Fibroblast of villous mesenchyme (primary cell): ENCODE data around the gene MIA3. TPM values are rescaled to one million over a fixed set of nuclear protein-coding genes. Genes with fewer than 3 reads are reported as not detected.

Source experiments
- DNase-seq: peaks from one replicate; pipeline ENCODE4 v3.0.0-alpha.2; 2010; ENCODE audit warnings: low read depth
- H3K4me3 ChIP-seq: 2 replicates; pipeline ENCODE4 v1.5.1; 2011; ENCODE audit warnings: low read depth, mild to moderate bottlenecking, low read length
- CTCF ChIP-seq: IDR thresholded peaks from 2 replicates; pipeline ENCODE4 v1.5.1; 2012; ENCODE audit warnings: low read depth, mild to moderate bottlenecking, low read length; ENCODE audit not compliant: insufficient read depth
- total RNA-seq: library from RNA; depleted of rRNA; stranded (reverse); fragments of >200 nt; gene quantifications from 2 replicates; pipeline ENCODE4 v1.2.3, GENCODE V29; 2012

The MIA3 gene
- total RNA-seq, 1 donor, result 54.0 TPM

GRCh38 chr1:222631611-222632208 lies 13.8 kb downstream of the MIA3 start:
- no peak for TF ChIP-seq CTCF
- peak; percentile 21 for DNase-seq
- H3K4me3 ChIP-seq, result no peak overlapping the region

GRCh38 chr1:222632749-222633148 lies 14.9 kb downstream of the MIA3 start:
- no peak for TF ChIP-seq CTCF
- no peak overlapping the region for H3K4me3 ChIP-seq
- no peak for DNase-seq

GRCh38 chr1:222634180-222635013 lies 16.5 kb downstream of the MIA3 start:
- DNase-seq, result peak; percentile 94
- TF ChIP-seq CTCF, result peak; percentile 84
- no peak overlapping the region for H3K4me3 ChIP-seq

GRCh38 chr1:222641269-222641948 lies 23.5 kb downstream of the MIA3 start:
- no peak for DNase-seq

GRCh38 chr1:222642468-222642867 lies 24.6 kb downstream of the MIA3 start:
- no peak for TF ChIP-seq CTCF
- DNase-seq, result no peak
- H3K4me3 ChIP-seq, result no peak overlapping the region

More at GRCh38 chr1:222641269-222641948, 23.5 kb downstream of the MIA3 start:
- no peak overlapping the region for H3K4me3 ChIP-seq
- no peak for TF ChIP-seq CTCF

GRCh38 chr1:222643606-222643937 lies 25.7 kb downstream of the MIA3 start:
- no peak for DNase-seq
- no peak for TF ChIP-seq CTCF
- peak overlapping the region; percentile 98 for H3K4me3 ChIP-seq
